VCaP (cell line): ENCODE measurements around the gene BGN.

Experiments
- H3K27ac ChIP-seq: fragments of 450-650 bp; 2 replicates; pipeline ENCODE4 v1.5.1; 2017
- TF ChIP-seq, protein P1 (sequence below): fragments of 450-650 bp; conservative IDR thresholded peaks from 2 replicates; pipeline ENCODE4 v1.5.1; 2017; ENCODE audit warnings: mild to moderate bottlenecking, moderate library complexity

BGN gene

GRCh38 chrX:153470411-153471363, 24.1 kb upstream of the BGN start, which contains the start of gene HAUS7:
HAUS7 (minus strand) TSS chrX:153470576; CDS start chrX:153470557, 19 bp downstream.
- H3K27ac ChIP-seq, result peak within 1 kb of the TSS; percentile 60; the same call in 1 of the 2 replicates
- TF ChIP-seq, protein P1, sequence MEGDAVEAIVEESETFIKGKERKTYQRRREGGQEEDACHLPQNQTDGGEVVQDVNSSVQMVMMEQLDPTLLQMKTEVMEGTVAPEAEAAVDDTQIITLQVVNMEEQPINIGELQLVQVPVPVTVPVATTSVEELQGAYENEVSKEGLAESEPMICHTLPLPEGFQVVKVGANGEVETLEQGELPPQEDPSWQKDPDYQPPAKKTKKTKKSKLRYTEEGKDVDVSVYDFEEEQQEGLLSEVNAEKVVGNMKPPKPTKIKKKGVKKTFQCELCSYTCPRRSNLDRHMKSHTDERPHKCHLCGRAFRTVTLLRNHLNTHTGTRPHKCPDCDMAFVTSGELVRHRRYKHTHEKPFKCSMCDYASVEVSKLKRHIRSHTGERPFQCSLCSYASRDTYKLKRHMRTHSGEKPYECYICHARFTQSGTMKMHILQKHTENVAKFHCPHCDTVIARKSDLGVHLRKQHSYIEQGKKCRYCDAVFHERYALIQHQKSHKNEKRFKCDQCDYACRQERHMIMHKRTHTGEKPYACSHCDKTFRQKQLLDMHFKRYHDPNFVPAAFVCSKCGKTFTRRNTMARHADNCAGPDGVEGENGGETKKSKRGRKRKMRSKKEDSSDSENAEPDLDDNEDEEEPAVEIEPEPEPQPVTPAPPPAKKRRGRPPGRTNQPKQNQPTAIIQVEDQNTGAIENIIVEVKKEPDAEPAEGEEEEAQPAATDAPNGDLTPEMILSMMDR, result peak; percentile 75

DNA sequence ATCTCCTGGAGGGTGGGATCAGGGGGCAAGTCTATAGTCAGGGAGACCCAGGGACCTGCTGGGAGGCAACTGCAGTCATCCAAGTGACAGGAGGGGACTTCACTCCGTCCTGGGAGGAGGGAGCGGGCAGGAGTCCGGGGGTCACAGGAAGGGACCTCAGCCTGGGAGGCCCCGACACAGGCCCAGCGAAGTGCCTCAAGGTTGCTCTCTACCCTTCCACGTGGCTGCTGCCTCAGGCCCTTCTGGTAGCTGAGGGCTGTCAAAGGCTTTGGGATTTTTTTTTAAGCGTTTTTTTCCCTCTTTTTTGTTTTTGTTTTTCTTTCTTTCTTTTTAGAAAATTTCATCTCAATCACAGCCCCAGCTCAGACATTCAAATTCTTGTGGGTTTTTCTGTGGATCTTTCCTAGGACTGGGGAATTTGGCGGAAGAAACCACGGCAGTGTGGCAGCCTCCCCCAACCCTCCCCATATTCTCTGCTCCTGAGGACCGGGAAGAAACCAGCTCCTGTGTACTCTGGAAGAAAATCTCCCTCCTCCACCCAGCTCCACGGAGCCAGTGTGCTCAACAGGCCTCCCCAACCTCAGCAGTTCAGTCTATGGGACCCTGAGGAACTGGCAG, 23.0 kb upstream of the BGN start:
- no peak overlapping the region for H3K27ac ChIP-seq

GRCh38 chrX:153473126-153473525, 21.7 kb upstream of the BGN start:
- no peak overlapping the region for H3K27ac ChIP-seq
- TF ChIP-seq, protein P1, result no peak

More for the DNA sequence above, 23.0 kb upstream of the BGN start:
- TF ChIP-seq, protein P1, result no peak

DNA sequence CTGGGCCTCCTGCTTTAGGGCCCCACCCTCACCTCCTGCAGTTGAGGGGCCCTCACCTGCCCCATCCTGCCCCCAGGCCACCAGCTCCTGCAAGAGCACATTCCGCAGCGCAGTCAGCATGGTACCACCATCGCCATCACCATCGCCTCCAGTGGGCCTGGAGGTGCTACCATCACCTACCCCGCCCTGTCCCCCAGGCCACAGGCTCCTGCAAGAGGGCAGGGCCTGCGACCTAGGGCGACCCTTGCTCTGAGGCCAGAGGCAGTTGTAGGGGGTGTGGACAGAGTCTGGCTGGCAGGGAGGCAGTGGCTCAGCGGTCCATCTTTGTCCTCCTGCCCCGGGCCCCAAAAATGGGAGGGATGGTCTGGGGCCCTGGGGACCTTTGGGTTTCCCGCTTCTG, 20.5 kb upstream of the BGN start:
- no peak overlapping the region; the same call in 1 of the 2 replicates for H3K27ac ChIP-seq
- TF ChIP-seq, protein P1, result no peak

GRCh38 chrX:153474718-153475117, 20.1 kb upstream of the BGN start:
- TF ChIP-seq, protein P1, result no peak
- peak overlapping the region; percentile 41; the same call in 1 of the 2 replicates for H3K27ac ChIP-seq

- peak overlapping the region; percentile 41; the same call in 1 of the 2 replicates for H3K27ac ChIP-seq
- TF ChIP-seq, protein P1, result no peak
Observed at GRCh38 chrX:153475271-153475670, 19.5 kb upstream of the BGN start.

DNA sequence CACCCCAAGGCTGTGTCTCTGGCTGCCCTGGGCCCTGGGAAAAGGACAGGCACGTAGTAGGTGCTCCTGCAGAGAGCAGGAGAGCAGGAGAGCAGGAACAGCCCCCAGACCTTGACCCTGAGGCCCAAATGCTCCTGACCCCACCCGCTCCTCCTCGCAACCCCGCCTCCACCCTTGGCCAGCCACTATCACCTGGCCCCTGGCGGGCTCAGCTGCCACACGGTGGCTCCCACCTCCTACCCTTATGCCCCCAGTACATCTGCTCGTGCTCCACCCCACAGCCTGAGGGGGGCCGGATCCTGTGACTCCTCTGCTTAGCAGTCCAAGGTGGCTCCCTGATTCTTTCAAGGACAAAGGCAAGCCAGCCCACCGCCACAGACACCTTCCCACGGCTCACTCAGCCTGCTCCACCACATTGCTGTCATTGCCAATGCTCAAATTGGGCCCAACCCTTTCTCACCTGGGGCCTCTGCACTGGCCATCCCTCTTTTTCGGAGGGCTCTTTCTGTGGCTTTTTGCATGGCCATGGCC, 19.0 kb upstream of the BGN start:
- TF ChIP-seq, protein P1, result no peak
- no peak overlapping the region for H3K27ac ChIP-seq
